Cardiac muscle cell (in vitro differentiated cells and primary cell): ENCODE measurements around the gene ST7L. TPM values are rescaled to one million over a fixed set of nuclear protein-coding genes. Genes with fewer than 3 reads are reported as not detected.

Experiments
- DNase-seq, 2 donors: peaks; one replicate each; pipeline versions ENCODE4 v3.0.0 to v3.0.0-alpha.2; 2010 to 2017; ENCODE audit warnings: low read depth in 1 of 2, low spot score in 1 of 2
- H3K27ac ChIP-seq: fragments of 200-600 bp; sonication (generic); 2 replicates; pipeline ENCODE4 v1.5.1; 2016
- H3K27me3 ChIP-seq: fragments of 200-600 bp; sonication (generic); 2 replicates; pipeline ENCODE4 v1.6.0; 2016; ENCODE audit warnings: control low read depth
- H3K36me3 ChIP-seq: fragments of 200-600 bp; sonication (generic); 2 replicates; pipeline ENCODE4 v1.5.1; 2016; ENCODE audit warnings: control low read depth
- H3K4me1 ChIP-seq: fragments of 200-600 bp; sonication (generic); 2 replicates; pipeline ENCODE4 v1.8.1; 2017; ENCODE audit warnings: low read depth, mild to moderate bottlenecking, mixed run types
- H3K4me3 ChIP-seq: fragments of 200-600 bp; sonication (generic); 2 replicates; pipeline ENCODE4 v1.5.1; 2016; ENCODE audit warnings: mild to moderate bottlenecking
- H3K9me3 ChIP-seq: fragments of 200-600 bp; sonication (generic); 2 replicates; pipeline ENCODE4 v1.5.1; 2017; ENCODE audit warnings: low read depth, mild to moderate bottlenecking, control low read depth
- polyA plus RNA-seq: library from polyadenylated mRNA; unstranded; fragments of >200 nt; fragmentation: Nextera tagmentation; extraction: Ambion mirVana; gene quantifications from 2 replicates; pipeline ENCODE4 v1.2.1, GENCODE V29; 2016
- total RNA-seq: library from RNA; depleted of rRNA; stranded (reverse); fragments of >200 nt; gene quantifications from 2 replicates; pipeline ENCODE4 v1.2.3, GENCODE V29; 2016
- TF ChIP-seq, protein P1 (sequence below): IDR thresholded peaks from 2 replicates; pipeline ENCODE4 v1.5.1; 2012; ENCODE audit warnings: low read depth, mild to moderate bottlenecking, low read length

Gene ST7L
- total and polyA plus RNA-seq, 2 experiments from 2014 or later = 19.7 to 26.6 TPM

DNA sequence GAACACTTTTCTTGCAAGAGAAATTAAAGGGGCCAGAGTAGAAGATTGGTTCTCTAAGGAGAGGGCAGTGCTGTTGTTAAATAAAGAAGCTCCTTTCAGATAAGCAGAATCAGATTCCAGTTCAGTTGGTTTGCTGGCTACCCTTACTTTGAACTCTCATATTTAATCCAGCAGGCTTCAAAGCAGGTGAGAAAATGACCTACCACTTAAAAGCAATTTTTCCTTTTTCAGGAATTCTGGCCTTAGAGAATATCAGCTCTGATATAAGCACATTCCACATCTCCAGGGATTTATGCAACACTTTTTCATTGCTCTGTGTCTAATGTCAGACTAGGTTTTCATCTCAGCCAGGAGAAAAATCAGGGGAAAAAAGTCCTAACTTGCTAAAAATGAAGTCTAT, 81.5 kb downstream of the ST7L start:
- DNase-seq = no peak
- Histone ChIP-seq H3K4me1 (peaks cover 6% of the 10 kb centered on the region), H3K4me3 (no peak overlapping the region), H3K27ac (no peak overlapping the region), H3K9me3 (no peaks in the 10 kb centered on the region), H3K27me3 (no peaks in the 10 kb centered on the region), H3K36me3 (peaks cover 11% of the 10 kb centered on the region)
- TF ChIP-seq, protein P1, sequence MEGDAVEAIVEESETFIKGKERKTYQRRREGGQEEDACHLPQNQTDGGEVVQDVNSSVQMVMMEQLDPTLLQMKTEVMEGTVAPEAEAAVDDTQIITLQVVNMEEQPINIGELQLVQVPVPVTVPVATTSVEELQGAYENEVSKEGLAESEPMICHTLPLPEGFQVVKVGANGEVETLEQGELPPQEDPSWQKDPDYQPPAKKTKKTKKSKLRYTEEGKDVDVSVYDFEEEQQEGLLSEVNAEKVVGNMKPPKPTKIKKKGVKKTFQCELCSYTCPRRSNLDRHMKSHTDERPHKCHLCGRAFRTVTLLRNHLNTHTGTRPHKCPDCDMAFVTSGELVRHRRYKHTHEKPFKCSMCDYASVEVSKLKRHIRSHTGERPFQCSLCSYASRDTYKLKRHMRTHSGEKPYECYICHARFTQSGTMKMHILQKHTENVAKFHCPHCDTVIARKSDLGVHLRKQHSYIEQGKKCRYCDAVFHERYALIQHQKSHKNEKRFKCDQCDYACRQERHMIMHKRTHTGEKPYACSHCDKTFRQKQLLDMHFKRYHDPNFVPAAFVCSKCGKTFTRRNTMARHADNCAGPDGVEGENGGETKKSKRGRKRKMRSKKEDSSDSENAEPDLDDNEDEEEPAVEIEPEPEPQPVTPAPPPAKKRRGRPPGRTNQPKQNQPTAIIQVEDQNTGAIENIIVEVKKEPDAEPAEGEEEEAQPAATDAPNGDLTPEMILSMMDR = no peak

DNA sequence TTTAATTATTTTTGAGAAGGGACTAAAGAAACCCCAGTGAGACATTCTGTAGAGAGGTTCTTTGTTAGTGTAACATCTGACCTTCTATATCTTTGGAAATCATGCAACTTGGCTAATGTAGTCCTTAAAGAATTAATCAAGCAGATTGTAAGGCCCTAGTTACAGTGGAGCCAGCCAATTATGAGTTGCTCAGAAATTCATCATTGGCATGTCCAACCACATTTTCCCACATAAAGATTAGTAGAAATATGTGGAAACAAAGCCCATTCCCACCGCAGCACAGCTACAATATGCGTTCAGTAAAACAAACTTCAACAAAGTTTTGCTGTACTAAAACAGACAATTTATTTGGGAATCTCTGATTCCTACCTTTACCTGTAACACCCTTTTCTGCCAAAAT, 82.4 kb downstream of the ST7L start:
- Histone ChIP-seq H3K27ac (no peak overlapping the region), H3K4me3 (no peak overlapping the region), H3K9me3 (no peaks in the 10 kb centered on the region), H3K36me3 (peaks cover 8% of the 10 kb centered on the region), H3K27me3 (no peaks in the 10 kb centered on the region), H3K4me1 (peaks cover 6% of the 10 kb centered on the region)
- peak in 1 of 2 donors; percentile 85 for DNase-seq
- TF ChIP-seq, protein P1 = no peak

DNA sequence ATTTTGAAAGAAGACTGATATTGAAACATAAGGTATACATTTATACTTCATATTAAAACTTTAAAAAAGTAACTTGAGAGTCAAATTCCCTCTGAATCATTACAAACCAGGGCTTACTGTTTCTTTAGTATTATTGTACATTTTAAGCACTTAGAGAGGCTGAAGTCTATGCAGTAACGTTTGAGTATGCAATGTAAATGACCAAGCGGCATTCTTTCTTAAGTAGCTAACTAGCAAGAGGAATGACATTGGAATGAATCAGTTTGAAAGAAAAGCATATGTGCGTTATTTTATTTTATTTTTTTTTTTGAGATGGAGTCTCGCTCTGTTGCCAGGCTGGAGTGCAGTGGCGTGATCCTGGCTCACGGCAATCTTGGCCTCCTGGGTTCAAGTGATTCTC, 85.9 kb downstream of the ST7L start:
- H3K27ac ChIP-seq = no peak overlapping the region
- H3K4me3 ChIP-seq = no peak overlapping the region
- H3K27me3 ChIP-seq = no peaks in the 10 kb centered on the region
- H3K9me3 ChIP-seq = no peaks in the 10 kb centered on the region
- peaks cover 12% of the 10 kb centered on the region for H3K36me3 ChIP-seq
- TF ChIP-seq, protein P1 = no peak
- no peak for DNase-seq
- peaks cover 7% of the 10 kb centered on the region for H3K4me1 ChIP-seq

DNA sequence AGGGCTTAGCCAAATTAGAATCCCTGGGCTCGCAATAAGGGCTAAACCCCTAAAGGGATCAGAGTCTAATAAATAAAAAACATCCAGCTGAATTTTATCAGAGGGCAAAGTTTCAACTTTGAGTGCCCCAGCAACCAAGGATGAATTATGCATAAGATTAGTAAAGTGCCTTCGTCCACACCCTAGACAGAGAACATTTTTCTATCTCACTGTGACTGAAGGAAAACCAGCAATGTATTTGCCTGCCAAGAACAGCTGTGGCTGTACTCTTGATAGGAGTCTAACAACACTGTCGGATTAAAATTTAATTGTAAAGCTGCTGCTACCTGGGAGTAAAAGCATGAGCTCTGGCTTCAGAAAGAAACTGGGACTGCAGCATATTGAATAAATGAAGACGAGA, 86.9 kb downstream of the ST7L start:
- Histone ChIP-seq H3K27me3 (no peaks in the 10 kb centered on the region), H3K27ac (no peak overlapping the region), H3K4me1 (peaks cover 7% of the 10 kb centered on the region), H3K9me3 (no peaks in the 10 kb centered on the region), H3K4me3 (no peak overlapping the region), H3K36me3 (peaks cover 12% of the 10 kb centered on the region)
- TF ChIP-seq, protein P1 = no peak
- DNase-seq = no peak

DNA sequence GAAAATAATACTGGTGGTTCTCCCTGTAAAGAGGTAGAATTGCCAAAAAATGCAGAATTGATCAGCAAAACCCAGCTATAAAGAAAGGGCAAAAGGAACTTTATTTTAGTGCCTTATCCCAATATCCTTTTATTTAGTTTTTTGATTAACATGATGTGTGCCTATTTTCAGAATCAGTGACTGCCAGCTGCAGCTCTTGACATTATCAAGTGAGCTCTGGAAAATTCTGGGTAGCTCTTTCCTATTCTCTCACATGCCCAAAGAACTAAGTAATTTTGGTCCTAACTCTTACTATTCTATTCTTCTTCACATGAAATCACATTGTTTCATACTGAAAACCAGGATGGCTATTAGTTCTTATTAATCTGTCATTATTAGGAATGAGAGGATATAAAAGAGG, 88.1 kb downstream of the ST7L start:
- Histone ChIP-seq H3K36me3 (peaks cover 14% of the 10 kb centered on the region), H3K27me3 (no peaks in the 10 kb centered on the region), H3K27ac (no peak overlapping the region), H3K4me3 (no peak overlapping the region), H3K9me3 (no peaks in the 10 kb centered on the region), H3K4me1 (peaks cover 7% of the 10 kb centered on the region)
- no peak for DNase-seq
- TF ChIP-seq, protein P1 = no peak

DNA sequence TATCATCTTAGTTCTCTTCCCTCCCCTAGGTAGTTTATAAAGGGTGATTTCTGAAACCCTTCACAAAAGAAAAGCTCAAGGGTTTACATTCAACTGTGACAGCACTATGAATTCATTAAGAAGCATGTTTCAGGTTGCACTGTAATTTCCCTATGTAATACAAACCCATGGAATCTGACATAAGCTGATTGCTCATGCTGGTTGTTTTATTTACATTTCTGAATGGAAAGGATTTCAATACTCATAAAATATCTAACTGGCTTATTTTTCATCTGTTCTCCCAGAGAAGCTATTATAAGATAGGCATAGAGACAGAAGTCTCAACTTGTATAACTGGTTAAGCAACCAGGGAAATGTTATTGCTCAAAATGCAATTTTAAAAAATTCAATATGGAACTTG, 89.6 kb downstream of the ST7L start:
- Histone ChIP-seq H3K27me3 (no peaks in the 10 kb centered on the region), H3K27ac (no peak overlapping the region), H3K9me3 (no peaks in the 10 kb centered on the region), H3K36me3 (peaks cover 18% of the 10 kb centered on the region), H3K4me3 (no peak overlapping the region), H3K4me1 (peaks cover 7% of the 10 kb centered on the region)
- TF ChIP-seq, protein P1 = no peak
- DNase-seq = no peak
